DMS153 treated with DMSO at 0.1 percent for 48 hours (cell line): ENCODE measurements around the gene CROCC2.

Experiments
- DNase-seq: peaks from one replicate; lab custom pipeline; 2025; ENCODE audit not compliant: unreplicated experiment; lab: John Stamatoyannopoulos, UW

CROCC2 gene

DNA sequence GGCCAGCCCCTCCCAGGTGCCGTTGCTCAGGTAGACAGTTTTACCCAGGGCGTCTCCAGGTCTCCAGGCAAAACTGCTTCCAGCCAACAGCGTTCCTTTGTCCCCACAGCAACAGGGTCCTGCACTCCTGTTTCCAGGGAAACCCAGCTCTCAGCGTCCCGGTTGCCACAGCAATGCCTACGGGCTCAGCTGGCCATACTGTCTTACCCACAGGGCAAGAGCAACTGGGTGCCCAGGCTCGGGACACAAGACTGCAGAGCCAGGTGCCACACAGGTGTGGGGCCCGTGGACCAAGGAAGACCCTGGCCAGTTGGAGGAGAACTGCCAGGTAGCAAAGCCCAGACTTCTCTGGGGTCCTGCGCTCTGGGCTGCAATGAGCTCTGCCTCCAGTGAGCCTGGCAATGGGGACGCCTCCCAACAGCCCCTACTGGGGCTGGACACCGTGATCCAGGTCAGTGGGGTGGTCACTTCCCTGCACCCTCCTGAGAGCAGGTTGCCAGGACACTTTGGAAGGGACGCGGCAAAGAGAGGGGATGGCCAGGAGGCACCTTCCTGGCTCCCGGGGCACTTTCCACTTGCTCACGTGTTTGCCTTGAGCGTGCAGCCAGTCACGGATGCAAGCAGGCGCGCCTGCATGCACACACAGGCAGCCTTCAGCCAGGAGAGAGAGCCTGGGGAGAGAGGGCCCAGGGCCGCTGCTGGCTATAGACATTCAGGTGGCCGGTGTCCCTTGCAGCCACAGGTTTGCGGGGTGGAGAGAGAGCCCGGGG, at the start of gene CROCC2:
CROCC2 (plus strand) TSS at position 196 of the 770 bp plus-strand sequence; CDS start at position 374, 178 bp downstream.
- DNase-seq, result no peak

DNA sequence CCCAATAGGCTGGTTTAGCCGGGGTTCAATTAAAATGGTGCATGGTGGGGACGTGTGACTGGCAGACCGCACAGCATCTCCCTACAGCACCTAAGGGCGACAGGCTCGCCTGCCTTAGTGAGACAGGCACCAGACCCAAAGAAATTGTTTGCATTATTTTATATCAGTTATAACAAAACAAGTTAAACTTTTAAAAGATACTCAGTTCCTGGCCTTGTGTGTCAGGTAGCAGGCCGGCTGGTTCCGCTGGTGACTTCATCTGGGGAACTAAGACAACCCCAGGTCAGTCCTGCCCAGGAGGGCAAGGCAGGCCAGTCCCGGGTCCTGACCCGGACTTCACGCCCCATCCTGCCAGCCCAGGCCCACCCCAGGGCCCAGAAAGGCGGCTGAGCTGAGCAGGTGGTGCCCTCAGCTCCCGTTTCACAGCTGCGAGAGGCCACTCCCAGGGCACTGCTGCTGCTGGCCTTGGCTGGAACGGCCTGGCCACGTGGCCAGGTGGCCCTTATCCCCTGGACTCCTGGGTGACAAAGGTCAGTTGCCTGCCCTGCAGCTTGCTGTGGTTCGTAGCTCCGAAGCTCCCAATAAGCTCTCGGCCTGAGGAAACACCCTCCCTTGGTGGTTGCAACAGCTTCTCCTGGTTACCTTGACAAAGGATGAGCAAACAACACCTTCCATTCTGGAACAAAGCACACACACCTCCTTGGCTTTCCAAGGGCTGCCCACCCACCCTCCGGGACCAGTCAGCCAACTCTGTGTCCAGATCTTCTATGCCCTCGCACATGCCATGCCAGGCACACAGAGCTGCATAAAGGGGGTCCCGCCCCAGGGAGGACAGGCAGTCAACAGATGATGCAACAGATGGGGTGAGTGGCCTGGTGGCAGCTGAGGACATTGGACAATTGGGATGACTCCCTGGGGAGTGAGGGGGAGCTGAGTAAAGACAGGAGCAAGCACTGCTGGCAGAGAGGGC, 48.8 kb upstream of the CROCC2 start:
- no peak for DNase-seq

DNA sequence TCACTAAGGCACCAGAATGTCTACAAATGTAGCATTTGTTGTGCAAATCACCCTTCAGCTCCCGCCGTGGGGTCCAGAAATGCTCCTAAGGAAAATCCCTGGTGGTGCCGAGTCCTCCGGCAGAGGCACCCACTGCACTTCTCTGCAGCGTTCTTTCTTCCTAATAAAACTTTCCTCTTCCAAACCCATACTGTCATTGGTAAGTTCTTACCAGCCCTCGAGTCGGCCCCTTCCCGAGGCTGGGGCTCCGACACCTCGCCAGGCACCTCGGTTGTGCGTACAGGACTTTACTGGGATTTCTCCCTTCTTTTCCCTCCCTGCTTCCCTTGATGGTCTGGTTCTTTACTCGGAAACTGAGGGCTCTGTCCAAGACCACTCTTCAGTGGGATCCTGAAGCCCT, 47.8 kb upstream of the CROCC2 start:
- DNase-seq, result no peak

- no peak for DNase-seq
Measured at GRCh38 chr2:240858871-240859270, 47.3 kb upstream of the CROCC2 start.

GRCh38 chr2:240861547-240861946, 44.6 kb upstream of the CROCC2 start:
- DNase-seq, result no peak

DNA sequence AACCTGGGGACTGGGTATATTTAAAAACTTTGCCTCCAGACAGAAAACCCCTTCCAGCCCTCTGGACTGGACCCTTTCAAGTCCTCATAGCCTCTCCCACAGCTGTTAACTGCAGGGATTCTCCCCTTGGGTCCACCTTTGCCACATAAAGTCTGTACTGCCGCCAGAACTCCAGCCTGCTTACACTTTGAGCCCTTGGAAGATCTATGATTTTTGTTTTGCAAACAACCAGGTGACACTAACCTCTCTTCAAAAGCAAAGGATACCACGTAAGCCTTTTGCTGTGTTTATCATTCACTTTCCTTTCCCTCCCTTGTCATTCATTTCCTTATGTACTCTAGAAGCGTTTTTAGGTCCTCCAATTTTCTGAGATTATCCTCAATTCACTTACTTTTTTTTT, 41.7 kb upstream of the CROCC2 start:
- no peak for DNase-seq

DNA sequence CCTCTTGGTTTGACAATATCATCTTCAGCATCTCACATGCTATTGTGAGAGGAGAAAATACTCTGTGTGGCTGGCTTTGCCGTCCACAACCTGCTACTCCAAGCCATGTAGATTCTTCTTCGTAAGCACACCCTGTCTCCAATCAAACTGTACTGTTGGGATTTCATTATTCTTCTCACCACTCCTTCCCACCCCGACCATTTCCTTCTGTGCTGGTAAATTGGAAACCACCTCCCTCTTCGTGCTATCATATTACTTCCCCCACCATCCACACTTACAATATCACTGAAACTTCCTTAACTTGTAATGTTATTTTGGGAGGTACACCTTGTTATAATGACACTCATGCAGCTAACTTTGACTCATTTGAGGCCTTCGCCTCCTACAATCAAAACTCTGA, 40.7 kb upstream of the CROCC2 start:
- DNase-seq, result no peak

DNA sequence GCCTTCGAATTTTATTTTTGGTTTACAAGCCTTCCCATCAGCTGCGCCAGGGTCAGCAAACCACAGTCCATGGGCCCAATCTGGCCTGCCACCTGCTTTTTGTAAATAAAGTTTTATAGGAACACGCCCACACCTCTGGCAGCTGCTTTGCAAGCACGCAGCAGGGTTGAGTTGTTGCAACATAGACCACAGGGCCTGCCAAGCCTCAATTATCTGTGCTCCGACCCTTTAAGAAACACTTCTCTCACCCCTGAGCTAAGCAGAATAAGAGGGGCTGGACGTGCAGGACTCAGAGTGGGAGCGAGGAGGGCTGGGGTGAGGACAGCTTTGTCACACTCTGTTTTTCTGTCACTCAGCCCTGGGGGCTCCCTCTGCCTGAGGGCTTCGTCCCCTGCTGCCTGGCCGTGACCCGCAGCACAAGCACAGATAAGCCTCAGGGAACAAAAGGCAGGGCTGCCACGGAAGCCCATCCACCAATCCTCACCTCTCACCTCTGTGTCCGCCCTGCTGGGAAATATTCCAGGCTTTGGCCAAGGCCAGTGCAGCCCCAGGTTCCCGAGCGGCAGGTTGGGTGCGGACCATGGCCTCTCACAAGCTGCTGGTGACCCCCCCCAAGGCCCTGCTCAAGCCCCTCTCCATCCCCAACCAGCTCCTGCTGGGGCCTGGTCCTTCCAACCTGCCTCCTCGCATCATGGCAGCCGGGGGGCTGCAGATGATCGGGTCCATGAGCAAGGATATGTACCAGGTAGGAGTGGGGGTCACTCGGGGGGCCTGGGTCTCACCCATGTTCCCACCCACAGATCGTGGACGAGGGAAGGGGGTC, 37.6 kb upstream of the CROCC2 start, which contains the start of gene AGXT:
AGXT (plus strand) TSS at position 539 of the 823 bp plus-strand sequence; CDS start at position 581, 42 bp downstream.
- no peak for DNase-seq

GRCh38 chr2:240869109-240869955, 36.8 kb upstream of the CROCC2 start:
- DNase-seq, result no peak

DNA sequence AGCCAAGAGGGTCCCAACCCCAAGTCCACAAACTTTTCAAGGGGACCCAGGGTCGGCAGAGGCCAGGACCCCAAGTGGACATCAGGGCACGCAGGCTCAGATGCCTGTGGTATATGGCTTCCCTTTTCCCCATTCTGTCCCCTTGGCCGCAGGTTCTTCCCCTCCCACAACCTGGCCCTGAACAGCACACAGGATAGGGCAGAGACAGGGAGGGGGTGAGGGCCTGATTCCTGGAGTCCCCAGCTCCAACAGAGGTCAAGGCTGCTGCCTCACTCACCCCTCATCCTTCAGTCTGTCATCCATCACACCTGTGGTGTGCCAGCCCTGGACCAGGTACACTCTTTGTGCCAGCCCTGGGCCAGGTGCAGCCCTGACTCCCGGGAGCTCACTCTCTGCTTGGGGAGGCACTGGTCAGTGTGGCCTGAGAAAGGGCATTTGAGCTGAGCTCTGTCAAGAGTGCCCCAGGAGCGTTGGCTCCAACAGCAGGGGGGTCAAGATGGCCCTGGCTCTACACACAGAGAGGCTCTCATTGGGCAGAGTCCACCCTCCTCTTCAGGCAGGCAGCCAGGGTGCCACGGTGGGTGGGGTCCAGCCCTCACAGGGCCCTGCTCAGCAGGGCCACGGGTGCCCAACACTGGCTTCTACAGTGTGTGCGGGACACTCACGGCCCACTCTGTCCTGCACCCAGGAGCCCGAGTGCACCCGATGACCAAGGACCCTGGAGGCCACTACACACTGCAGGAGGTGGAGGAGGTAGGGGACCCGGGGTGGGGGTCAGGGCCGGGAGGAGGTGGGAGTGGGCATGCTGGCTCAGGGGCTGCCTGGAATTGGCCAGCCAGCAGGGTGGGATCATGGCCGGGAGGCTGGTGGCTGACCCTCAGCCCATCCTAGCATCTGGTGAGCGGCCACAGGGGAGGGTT, 35.9 kb upstream of the CROCC2 start:
- no peak for DNase-seq

DNA sequence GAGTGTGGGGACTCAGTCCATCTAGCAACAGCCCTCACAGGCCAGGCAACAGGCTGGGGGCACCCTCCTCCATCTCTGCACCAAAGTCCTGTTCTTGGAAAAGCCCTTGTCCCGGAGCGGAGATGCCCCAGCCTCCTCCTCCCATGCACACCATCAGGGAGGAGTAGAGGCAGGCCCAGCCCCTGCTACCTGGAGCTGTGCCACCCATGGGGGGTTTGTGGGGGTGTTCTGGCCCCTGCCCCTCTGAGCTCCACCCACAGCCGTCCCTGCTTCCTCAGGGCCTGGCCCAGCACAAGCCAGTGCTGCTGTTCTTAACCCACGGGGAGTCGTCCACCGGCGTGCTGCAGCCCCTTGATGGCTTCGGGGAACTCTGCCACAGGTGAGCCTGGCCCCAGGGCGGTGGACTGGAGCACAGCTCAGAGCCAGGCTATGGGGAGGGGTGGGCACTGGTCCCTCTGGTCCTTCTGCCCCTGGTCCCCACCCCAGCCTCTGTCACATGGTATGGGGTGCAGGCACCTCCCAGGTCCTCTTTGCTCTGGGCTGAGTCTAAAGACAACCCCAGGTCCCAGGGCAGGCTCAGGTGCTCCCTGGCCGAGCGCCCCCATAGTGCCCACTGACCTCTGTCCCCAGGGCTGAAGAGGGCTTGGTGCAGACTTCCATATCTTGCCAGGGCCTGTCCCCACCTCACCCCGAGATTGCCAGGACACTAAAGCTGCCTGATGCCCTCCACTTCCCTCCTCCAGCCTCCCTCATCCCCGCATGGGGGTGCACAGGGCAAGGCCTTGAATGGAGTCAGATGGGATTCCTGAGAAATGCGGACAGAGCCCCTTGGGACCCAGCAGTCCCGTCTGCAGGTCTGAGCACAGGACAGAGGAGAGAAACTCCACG, 34.8 kb upstream of the CROCC2 start:
- DNase-seq, result no peak

DNA sequence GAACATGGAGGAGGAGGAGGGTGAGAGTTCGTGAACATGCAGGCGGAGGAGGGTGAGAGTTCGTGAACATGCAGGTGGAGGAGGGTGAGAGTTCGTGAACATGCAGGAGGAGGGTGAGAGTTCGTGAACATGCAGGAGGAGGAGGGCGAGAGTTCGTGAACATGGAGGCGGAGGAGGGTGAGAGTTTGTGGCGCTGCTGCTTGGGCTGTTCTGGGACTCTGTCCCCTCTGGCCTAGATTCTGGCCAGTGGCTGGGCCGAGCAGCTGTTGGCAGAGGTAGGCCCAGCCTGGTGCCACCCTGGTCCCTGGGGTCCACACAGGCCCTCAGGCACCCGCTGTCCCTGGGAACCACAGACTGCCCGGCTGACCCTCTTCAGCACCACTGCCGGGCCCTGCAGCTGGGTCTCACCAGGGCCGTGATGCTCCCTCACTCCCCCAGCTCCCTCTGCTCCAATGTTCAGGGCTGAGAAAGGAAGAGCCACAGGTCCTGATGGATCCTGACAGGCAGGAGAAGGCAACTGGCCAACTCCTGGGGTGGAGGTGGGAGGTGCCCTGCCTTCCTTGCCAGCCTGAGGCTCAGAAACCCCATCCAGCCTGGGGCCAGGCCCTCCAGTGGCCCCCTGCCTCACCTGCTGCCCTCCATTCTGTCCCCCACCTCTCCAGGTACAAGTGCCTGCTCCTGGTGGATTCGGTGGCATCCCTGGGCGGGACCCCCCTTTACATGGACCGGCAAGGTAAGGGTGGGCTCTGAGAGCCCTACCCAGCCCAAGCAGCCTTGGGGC, 33.6 kb upstream of the CROCC2 start:
- DNase-seq, result no peak

GRCh38 chr2:240873098-240873788, 32.9 kb upstream of the CROCC2 start:
- DNase-seq, result no peak

GRCh38 chr2:240873805-240874714, 32.1 kb upstream of the CROCC2 start:
- DNase-seq, result no peak

- DNase-seq, result no peak
Measured at GRCh38 chr2:240874715-240875227, 31.4 kb upstream of the CROCC2 start.
